Measurements from ENCODE around the gene LBX2.

- TF ChIP-seq, protein P1, sequence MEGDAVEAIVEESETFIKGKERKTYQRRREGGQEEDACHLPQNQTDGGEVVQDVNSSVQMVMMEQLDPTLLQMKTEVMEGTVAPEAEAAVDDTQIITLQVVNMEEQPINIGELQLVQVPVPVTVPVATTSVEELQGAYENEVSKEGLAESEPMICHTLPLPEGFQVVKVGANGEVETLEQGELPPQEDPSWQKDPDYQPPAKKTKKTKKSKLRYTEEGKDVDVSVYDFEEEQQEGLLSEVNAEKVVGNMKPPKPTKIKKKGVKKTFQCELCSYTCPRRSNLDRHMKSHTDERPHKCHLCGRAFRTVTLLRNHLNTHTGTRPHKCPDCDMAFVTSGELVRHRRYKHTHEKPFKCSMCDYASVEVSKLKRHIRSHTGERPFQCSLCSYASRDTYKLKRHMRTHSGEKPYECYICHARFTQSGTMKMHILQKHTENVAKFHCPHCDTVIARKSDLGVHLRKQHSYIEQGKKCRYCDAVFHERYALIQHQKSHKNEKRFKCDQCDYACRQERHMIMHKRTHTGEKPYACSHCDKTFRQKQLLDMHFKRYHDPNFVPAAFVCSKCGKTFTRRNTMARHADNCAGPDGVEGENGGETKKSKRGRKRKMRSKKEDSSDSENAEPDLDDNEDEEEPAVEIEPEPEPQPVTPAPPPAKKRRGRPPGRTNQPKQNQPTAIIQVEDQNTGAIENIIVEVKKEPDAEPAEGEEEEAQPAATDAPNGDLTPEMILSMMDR (conservative IDR thresholded peaks at IDR 0.05; ENCODE audit: low read length) = no peak
- TF ChIP-seq EZH2phosphoT487 (IDR thresholded peaks at IDR 0.05; ENCODE audit: borderline replicate concordance) = no peak
Measured at GRCh38 chr2:74524955-74525716, 25.7 kb upstream of the LBX2 start.
